Esophagus squamous epithelium (tissue), 4 donors: Measurements from ENCODE around the gene ZMIZ2.

Experiments
- POLR2A ChIP-seq, 4 donors: fragments of 450-650 bp; IDR thresholded peaks; one replicate each; pipeline ENCODE4 v1.6.1; 2017; ENCODE audit warnings: antibody characterized with exemption in 4 of 4, mild to moderate bottlenecking in 4 of 4, moderate library complexity in 3 of 4
- TF ChIP-seq, protein P1 (sequence below), 6 experiments: fragments of 450-650 bp in 4 of 6; fragments of 200-600 bp in 2 of 6; sonication (generic) in 2 of 6; IDR thresholded peaks; one replicate each; pipeline ENCODE4 v1.5.1; 2016 to 2019; ENCODE audit warnings: antibody characterized with exemption in 6 of 6, mild to moderate bottlenecking in 4 of 6, moderate library complexity in 4 of 6

DNA sequence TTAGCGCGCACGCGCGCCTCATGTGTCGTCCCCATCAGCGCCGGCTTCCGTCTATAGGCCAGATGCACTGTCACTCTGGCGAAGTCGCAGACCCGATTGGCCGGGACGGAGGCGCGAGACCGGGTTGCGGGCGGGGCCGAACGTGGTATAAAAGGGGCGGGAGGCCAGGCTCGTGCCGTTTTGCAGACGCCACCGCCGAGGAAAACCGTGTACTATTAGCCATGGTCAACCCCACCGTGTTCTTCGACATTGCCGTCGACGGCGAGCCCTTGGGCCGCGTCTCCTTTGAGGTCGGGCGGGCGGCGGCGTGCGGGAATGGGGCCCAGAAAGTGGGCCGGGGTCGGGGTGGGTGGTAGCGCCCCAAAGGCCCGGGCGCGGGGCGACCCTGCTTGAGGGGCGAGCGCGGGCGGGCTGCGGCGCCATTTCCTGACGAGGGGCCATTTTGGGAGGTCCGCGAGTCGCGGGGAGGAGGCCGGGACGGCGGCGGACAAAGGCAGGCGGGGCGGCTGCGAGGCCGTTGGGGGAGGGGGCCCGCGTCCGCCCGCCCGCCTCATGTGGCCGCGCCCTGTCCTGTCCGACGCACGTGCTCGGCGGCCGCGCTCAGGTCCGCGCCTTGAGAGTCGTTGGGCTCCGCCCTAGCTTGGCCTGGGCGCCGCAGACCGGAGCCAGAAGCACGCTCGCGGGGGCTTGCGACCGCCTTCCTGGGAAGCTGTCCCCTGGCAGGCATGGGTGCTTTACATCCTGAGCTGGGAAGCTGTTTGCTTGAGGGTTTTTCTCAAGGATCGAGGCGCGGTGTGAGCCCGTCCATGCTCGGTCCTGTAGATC lies 48.1 kb downstream of the ZMIZ2 start, which contains the start of gene PPIA:
- TF ChIP-seq POLR2A (IDR thresholded peaks at IDR 0.05), result peak in 3 of 4 donors; percentile 72 to 94 (median 90)
- TF ChIP-seq, protein P1, sequence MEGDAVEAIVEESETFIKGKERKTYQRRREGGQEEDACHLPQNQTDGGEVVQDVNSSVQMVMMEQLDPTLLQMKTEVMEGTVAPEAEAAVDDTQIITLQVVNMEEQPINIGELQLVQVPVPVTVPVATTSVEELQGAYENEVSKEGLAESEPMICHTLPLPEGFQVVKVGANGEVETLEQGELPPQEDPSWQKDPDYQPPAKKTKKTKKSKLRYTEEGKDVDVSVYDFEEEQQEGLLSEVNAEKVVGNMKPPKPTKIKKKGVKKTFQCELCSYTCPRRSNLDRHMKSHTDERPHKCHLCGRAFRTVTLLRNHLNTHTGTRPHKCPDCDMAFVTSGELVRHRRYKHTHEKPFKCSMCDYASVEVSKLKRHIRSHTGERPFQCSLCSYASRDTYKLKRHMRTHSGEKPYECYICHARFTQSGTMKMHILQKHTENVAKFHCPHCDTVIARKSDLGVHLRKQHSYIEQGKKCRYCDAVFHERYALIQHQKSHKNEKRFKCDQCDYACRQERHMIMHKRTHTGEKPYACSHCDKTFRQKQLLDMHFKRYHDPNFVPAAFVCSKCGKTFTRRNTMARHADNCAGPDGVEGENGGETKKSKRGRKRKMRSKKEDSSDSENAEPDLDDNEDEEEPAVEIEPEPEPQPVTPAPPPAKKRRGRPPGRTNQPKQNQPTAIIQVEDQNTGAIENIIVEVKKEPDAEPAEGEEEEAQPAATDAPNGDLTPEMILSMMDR (IDR thresholded peaks at IDR 0.05), result no peak
